Smooth muscle cell (in vitro differentiated cells): ENCODE results near the gene SFRP2. TPM values are rescaled to one million over a fixed set of nuclear protein-coding genes. Genes with fewer than 3 reads are reported as not detected.

Experiments used
- DNase-seq: peaks from one replicate; lab custom pipeline; 2025; ENCODE audit not compliant: unreplicated experiment; lab: John Stamatoyannopoulos, UW
- H2AFZ ChIP-seq: fragments of 200-600 bp; sonication (generic); 2 replicates; pipeline ENCODE4 v1.6.0; 2016; ENCODE audit warnings: antibody characterized with exemption, low read depth, mild to moderate bottlenecking
- H3F3A ChIP-seq: fragments of 200-600 bp; sonication (generic); 2 replicates; pipeline ENCODE4 v1.6.0; 2017; ENCODE audit warnings: antibody characterized with exemption, low read depth
- H3K27ac ChIP-seq: fragments of 200-600 bp; sonication (generic); 2 replicates; pipeline ENCODE4 v1.5.1; 2016; ENCODE audit warnings: low read depth, mild to moderate bottlenecking
- H3K27me3 ChIP-seq: fragments of 200-600 bp; sonication (generic); 2 replicates; pipeline ENCODE4 v1.6.1; 2016; ENCODE audit warnings: low read depth, mild to moderate bottlenecking
- H3K36me3 ChIP-seq: fragments of 200-600 bp; sonication (generic); 2 replicates; pipeline ENCODE4 v1.5.1; 2016; ENCODE audit warnings: low read depth
- H3K4me1 ChIP-seq: fragments of 200-600 bp; sonication (generic); 2 replicates; pipeline ENCODE4 v1.5.1; 2016; ENCODE audit warnings: low read depth
- H3K4me2 ChIP-seq: fragments of 200-600 bp; sonication (generic); 2 replicates; pipeline ENCODE4 v1.6.0; 2016; ENCODE audit warnings: mild to moderate bottlenecking
- H3K4me3 ChIP-seq: fragments of 200-600 bp; sonication (generic); 2 replicates; pipeline ENCODE4 v1.5.1; 2016; ENCODE audit warnings: mild to moderate bottlenecking
- H3K79me2 ChIP-seq: fragments of 200-600 bp; sonication (generic); 2 replicates; pipeline ENCODE4 v1.6.0; 2016; ENCODE audit warnings: low read depth, mild to moderate bottlenecking
- H3K9ac ChIP-seq: fragments of 200-600 bp; sonication (generic); 2 replicates; pipeline ENCODE4 v1.6.0; 2016; ENCODE audit warnings: low read depth
- H3K9me3 ChIP-seq: fragments of 200-600 bp; sonication (generic); replicated peaks from 2 replicates; pipeline ENCODE4 v1.5.1; 2016; ENCODE audit warnings: low read depth
- H4K20me1 ChIP-seq: fragments of 200-600 bp; sonication (generic); 2 replicates; pipeline ENCODE4 v1.6.0; 2016; ENCODE audit warnings: low read depth
- WGBS: methylation state at CpG from one replicate; pipeline ENCODE4 v1.1.7; 2016; ENCODE audit warnings: low lambda C conversion rate; 5-methylcytosine and 5-hydroxymethylcytosine counted together
- polyA plus RNA-seq: library from polyadenylated mRNA; unstranded; fragments of >200 nt; fragmentation: Nextera tagmentation; extraction: Ambion mirVana; gene quantifications from 2 replicates; pipeline ENCODE4 v1.2.1, GENCODE V29; 2016
- total RNA-seq: library from RNA; depleted of rRNA; stranded (reverse); fragments of >200 nt; gene quantifications from 2 replicates; pipeline ENCODE4 v1.2.3, GENCODE V29; 2014
- TF ChIP-seq, protein P1 (sequence below): fragments of 200-600 bp; sonication (generic); IDR thresholded peaks from 2 replicates; pipeline ENCODE4 v1.5.1; 2017; ENCODE audit warnings: borderline replicate concordance, mild to moderate bottlenecking, antibody characterized with exemption; ENCODE audit not compliant: insufficient read depth, poor library complexity, severe bottlenecking

Gene SFRP2
- total and polyA plus RNA-seq, 2 experiments from 2014 or later: 0.49 to 0.67 TPM

- no peak for DNase-seq
- Histone ChIP-seq H3K27me3 (no peaks in the 10 kb centered on the region), H3K4me3 (no peak overlapping the region), H3K36me3 (no peaks in the 10 kb centered on the region), H3F3A (no peaks in the 10 kb centered on the region), H4K20me1 (no peaks in the 10 kb centered on the region), H3K9me3 (no peaks in the 10 kb centered on the region), H3K4me1 (no peaks in the 10 kb centered on the region), H3K27ac (no peak overlapping the region), H3K79me2 (no peaks in the 10 kb centered on the region), H3K4me2 (no peak overlapping the region), H3K9ac (no peak overlapping the region), H2AFZ (no peak overlapping the region)
- TF ChIP-seq, protein P1, sequence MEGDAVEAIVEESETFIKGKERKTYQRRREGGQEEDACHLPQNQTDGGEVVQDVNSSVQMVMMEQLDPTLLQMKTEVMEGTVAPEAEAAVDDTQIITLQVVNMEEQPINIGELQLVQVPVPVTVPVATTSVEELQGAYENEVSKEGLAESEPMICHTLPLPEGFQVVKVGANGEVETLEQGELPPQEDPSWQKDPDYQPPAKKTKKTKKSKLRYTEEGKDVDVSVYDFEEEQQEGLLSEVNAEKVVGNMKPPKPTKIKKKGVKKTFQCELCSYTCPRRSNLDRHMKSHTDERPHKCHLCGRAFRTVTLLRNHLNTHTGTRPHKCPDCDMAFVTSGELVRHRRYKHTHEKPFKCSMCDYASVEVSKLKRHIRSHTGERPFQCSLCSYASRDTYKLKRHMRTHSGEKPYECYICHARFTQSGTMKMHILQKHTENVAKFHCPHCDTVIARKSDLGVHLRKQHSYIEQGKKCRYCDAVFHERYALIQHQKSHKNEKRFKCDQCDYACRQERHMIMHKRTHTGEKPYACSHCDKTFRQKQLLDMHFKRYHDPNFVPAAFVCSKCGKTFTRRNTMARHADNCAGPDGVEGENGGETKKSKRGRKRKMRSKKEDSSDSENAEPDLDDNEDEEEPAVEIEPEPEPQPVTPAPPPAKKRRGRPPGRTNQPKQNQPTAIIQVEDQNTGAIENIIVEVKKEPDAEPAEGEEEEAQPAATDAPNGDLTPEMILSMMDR: no peak
- WGBS: 83% methylated on average over 4 of the region's 4 CpGs
Measured at GRCh38 chr4:153733751-153734448, 55.0 kb downstream of the SFRP2 start.

DNA sequence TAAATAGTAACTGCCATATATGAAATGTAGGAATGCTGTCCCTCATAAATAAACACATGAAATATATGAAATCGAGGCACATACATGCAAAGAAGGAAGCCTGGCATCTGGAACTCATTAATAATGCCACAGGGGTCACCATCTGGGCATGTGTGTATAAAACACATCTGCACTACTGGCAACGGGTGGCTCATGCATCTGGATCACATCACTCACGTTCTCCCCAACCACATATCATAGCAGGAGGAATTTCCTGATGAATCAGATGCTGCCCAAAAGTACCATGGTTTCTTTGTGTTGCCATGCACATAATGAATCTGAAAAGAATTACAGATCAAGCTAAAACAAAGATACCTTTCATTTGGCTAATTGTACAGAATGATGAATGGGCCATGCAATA is 57.6 kb downstream of the SFRP2 start:
- TF ChIP-seq, protein P1: no peak
- H3K27ac ChIP-seq: peak overlapping the region; percentile 82
- no peaks in the 10 kb centered on the region for H3K9me3 ChIP-seq
- H3K4me1 ChIP-seq: no peaks in the 10 kb centered on the region
- no peaks in the 10 kb centered on the region for H3K36me3 ChIP-seq
- 9% methylated on average over 3 of the region's 3 CpGs for WGBS
- no peak overlapping the region for H3K9ac ChIP-seq
- H4K20me1 ChIP-seq: no peaks in the 10 kb centered on the region
- no peaks in the 10 kb centered on the region for H3K79me2 ChIP-seq
- H3K4me2 ChIP-seq: peak overlapping the region; percentile 65
- DNase-seq: peak; percentile 2
- no peak overlapping the region for H3K4me3 ChIP-seq
- no peak overlapping the region for H2AFZ ChIP-seq
- H3F3A ChIP-seq: no peaks in the 10 kb centered on the region
- no peaks in the 10 kb centered on the region for H3K27me3 ChIP-seq

Other genes with a start within 250 kb of the SFRP2 start
- 0.31 TPM in 1 of 2 replicates, not detected in the other for gene TLR2, start 104.8 kb downstream of the SFRP2 start, total RNA-seq
- not detected in 2 replicates for gene TLR2, start 104.8 kb downstream of the SFRP2 start, polyA plus RNA-seq
- gene RNF175, start 29.1 kb downstream of the SFRP2 start, total RNA-seq: 0.27 TPM in 1 of 2 replicates, not detected in the other
- gene RNF175, start 29.1 kb downstream of the SFRP2 start, polyA plus RNA-seq: 0.64 and 0.87 TPM in 2 replicates